HG02571 (cell line): ENCODE data around the gene ALDH1L1.

ENCODE experiments used
- ATAC-seq: cut with Tn5 transposase; IDR thresholded peaks from one replicate; pipeline ENCODE4 v1.9.1; 2021; ENCODE audit warnings: mild to moderate bottlenecking, moderate library complexity; ENCODE audit not compliant: unreplicated experiment

ALDH1L1 gene

DNA sequence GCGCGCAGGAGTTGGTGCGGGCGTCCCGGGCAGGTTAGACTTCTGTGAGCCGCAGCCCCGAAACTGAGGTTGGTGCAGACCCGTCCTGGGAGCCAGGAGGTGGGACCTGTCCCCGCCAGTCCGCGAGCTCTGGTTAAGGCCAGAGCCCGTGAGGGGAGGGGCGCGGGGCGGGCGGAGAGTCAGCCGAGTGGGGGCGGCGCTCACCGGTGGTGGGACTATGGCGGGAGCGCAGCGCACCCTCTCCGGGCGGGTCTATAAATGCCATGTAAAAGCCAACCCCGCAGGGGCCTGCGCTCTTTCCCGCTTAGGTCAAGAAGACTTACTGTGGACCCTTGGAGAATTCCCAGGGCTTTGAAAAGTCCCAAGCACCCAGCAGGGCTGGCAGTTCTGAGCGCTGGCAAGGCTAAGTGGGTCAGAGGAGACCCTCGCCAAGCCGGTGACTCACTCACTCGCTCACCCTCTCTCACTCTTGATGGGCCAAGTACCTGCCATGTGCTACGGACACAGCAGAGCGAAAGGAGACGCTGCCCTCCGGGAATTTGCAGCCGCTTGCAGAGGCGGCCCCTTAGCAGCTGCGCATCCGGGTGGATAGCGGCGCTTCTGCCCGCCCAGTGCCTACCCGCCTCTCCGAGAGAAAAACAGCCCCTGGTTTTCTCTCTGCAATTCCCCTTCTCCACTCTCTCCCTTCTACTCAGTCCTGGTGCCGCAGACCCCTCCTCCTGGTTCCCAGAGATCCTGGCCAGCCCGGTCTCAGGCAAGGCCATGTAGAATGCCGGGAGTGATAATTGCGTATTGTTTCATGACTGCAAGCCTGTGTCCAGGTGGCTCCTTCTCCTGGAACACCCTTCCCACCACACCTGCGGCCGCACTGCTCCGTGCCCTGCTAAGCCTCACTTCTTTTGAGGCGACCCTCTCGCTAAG lies at the start of gene ALDH1L1:
TSS of gene ALDH1L1 (minus strand) at position 110 of the 921 bp plus-strand sequence. CDS start 19,607 bp downstream, outside the sequence.
- no peak for ATAC-seq

DNA sequence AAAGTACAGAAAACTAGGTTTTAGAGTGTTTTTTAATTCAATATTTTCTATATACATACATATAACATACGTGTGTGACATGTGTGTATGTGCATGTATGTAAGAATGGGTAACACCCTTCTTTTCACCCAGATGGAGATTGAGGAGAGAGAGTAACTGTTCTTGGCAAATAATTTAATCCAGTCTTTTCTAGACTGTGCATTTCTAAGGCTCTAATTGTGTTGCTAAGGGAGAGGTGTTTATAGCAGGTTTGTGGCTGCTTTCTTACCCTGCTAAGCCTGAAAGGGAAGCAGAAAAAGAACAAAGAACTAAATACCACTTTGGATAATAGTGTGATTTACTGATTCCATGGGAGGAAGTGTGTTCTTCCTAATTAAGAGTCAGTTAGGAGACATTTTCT lies 46.0 kb upstream of the ALDH1L1 start:
- ATAC-seq: no peak

DNA sequence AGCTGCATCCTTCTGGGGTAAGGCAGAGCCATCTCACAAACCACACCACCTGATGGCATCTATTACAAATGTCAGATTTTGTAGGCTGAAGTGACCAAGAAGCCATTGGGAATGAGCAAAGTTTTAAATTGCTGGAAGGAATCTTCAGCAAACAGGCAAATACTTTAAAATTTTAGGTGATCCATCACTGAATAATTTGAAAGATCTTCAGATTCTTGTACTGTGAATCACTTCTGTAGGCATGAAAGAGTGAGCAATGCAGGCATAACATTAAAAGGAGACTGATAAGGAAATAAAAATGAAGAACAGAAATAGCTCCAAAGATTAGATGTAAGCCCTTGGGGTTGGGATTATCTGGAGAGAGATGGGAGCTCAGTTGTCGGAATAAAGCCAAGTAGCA lies 36.0 kb upstream of the ALDH1L1 start:
- no peak for ATAC-seq

DNA sequence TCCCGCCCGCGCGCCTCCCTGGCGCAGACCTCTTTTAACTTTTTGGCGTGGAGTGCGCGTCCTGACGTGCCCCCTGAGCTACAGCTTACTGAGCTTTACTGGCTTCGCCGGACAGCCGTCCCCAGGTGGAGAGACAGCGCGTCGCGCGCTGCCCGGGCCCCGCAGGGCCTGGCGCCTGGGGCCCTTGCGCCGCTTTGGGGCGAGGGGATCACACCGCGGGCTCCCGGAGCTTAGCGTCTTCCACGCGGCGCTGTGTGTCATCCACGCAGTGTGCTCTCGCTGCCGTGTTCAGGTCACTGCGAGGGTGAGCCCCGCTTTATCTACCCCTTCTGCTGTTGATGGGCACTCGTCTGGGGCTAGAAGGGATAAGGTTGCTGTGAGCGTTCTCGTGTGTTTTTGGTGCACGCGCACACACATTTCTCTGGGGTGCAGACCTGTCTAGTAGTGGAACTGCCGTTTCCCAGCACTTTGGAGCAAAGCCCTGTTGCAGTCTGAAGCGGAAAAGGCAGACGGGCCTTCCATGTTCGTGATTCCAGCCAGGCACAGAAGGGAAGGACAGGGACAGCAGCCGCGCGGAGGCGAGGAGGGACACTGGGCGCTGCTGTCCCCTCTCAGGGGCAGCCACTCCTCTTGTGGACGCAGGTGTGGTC lies 33.1 kb upstream of the ALDH1L1 start:
- no peak for ATAC-seq

DNA sequence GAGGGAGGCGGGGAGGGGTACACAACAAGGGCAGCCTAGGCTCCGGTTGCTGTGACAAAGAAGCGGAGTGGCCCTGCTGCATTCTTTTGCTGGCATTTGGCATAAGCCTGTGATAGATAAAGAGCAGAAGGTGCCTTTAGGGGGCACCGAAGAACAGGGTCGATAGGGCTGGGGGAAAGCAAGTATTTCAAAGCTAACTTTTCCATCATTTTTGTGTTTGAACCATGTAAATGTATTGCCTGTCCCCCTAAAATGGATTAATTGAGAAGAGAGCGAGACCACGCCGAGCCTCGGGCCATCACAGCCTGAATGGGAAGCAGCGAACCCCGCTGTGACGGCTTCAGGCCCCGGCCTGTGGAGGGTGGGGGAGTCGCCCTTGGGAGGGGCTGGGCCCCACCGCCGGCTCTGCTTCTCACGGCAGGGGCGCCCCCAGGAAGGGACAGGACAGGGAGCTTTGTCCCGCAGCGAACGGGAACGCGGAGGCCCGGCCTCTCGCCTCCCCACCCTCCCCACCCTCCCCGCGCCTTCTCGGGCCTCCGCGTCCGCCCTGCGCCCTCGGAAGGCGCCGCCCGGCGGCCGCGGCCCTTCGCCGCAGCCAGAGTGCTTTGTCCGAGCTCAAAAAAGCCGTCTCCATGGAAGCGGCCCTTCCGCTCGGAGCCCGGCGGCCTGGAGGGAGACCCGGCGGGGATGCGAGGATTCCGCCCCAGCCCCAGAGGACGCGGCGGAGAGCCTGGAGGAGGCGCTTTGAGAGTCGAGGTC lies 32.4 kb upstream of the ALDH1L1 start:
- no peak for ATAC-seq

DNA sequence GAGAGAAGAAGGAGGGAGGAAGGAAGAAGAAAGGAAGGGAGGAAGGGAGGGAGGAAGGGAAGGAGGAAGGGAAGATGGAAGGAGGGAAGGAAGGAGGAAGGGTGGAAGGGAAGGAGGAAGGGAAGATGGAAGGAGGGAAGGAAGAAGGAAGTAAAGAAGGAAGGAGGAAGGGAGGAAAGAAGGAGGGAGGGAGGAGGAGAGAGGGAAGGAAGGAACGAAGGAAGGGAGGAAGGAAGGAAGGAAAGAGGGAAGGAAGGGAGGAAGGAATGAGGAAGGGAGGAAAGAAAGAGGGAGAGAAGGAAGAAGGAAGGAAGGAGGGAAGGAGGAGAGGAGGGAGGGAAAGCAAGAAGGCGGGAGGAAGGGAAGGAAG lies 31.8 kb upstream of the ALDH1L1 start:
- no peak for ATAC-seq

DNA sequence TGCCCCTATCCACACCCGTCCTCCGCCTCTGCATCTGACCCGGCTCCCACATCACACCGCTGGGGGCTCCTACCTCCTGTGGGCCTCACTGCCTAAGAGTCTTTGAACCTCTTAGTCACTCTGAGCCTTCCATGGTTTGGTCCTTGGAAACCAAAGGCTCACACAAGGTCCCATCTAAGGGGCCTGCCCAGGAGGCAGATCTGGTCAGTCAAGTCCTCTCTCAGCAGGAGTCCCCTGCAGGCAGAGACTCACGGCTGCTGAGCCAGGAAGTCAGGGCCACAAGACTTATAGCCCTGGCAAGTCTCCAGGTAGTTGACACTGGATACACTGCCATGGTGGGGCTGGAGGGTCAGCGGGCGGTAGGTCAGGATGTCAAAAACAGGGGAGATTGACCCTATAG lies 31.2 kb upstream of the ALDH1L1 start:
- no peak for ATAC-seq

DNA sequence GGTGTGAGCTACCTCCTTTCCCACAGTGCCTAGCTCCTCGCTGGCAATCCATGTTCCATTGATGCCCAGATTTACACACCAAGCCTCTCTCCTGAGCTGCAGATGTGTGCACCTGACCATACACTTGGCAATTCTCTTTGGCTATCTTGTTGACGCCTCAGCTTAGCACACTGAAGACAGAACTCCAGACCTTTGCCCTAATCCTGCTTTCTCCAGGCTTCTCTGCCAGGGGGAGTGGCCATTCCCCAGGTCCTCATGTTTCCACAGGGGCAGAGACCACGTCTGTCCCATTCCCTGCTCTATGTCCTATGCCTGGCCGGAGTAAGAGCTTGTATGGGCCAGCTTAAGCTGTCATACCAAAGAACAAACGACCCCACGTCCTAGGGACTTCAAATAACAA lies 30.2 kb upstream of the ALDH1L1 start:
- ATAC-seq: no peak

DNA sequence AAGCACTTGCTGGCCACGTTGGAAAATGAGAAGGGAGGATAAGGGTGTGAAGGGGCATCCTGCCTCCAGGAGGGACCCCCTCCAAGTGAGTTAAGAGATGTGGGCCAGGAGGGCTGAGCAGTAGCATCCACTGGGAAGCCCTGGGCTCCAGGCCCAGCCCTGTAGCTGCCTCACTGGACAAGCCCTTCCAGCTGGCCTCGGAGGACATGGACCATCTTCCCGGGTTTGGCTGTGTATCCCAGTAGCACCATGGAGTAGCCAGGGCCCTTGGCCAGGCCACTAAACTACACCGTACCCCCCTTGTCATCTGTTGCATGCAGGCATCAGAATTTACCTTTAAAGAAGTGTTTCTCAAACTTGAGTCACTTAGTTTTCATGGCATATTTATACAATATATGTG lies 29.4 kb upstream of the ALDH1L1 start:
- ATAC-seq: no peak

DNA sequence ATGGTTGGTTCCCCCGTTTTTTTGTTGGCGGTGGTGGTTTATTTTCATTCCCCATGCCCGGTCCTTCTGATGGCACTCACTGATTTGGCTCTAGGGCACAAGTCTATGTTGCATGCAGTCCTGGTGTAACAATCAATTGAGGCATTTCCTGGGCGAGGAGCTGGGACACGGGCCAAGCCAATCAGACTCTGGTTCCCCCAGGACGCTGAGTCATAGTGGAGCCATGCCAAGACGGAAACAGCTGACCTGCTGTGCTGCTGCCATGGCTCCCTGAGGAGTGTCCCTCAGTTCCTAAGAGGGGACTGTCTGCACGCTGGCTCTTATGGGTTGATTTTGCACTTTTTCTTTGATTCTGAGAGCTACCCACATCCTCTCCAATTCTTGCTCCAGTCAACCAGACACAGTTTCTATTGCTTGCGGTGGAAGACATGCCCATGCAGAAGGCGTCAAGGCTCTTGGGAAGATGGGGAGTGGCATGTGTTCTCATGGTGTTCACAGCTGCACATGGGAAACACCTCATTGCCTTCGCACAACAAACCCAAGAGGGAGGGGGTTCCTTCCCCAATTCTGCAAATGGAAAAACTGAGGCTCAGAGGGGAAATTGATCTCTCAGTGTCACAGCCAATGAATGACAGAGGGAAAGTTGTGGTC lies 28.3 kb upstream of the ALDH1L1 start:
- ATAC-seq: no peak

DNA sequence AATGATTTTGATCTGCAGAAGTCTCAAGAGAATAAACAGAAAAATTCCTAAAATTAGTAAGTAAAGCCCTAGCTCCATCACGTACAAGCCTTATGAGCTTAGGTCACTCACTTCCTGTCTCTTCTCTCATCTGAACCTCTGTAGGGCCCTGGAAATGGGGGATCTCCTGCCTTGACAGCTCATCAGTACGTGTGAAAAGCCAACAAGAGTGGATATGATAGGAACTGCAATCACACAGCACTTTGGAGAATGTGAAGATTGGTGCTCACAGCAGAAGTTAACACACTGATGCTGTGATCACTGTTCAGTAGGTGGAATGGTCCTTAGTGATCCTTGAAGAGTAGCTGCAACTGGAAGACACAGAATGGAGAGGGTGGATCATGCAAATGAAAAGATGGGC lies 27.8 kb upstream of the ALDH1L1 start:
- ATAC-seq: no peak

DNA sequence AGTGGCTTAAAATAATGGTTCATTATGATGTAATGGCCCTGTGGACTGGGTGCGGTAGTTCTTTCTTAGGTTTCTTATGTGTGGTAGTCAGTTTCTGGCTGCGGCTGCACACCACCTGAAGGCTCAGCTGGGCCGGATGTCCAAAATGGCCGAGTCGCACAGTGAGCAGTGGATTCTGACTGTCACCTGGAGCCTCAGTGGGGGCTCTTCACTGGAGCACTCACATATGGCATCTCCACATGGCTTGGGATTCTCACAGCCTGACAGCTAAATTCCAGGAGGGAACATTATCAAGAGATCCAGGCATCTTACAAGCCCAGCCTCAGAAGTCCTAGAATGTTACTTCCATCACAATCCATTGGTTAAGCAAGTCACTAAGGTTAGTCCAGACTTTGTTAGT lies 26.8 kb upstream of the ALDH1L1 start:
- ATAC-seq: no peak

DNA sequence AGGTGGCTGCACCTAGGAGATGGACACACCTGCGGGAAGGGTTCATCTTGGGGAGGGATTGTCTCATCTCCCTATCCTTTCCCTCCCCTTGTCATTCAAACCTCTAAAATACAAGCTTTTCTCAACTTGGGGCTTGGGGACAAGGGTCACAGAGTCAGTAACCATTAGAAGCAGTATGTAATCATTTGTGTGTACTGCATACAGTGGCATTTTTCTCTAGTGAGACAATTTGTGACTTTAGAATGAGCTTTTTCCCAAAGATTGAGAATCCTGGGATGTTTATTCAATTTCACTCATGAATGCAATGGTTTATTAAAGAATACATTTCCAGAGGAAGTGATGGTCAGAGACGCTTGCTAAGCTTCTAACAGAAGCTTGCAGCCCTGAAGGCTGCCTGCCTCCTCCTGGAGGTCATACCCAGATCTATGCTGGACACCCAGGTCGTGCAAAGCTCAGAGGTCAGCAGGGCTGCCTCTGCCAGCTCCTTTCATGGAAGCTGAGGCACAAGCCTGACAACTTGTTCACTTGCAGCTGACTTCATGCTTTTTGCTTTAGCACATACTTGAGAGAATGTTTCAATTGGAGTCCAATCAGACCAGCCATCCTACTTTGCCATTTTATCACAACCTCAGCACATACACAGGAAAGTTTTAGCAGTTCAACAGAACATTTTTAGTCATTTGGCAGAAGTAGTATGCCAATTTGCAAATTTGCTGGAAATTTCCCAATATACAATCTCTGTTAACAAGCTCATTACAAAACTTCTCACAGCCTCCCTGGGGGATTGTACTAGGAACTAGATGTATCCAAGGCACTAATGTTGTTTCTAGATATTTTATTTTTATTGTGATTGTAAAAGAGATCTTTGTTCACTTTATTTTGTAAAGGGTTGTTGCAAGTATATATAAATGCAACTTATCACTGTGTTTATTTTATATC lies 25.6 kb upstream of the ALDH1L1 start:
- ATAC-seq: no peak

DNA sequence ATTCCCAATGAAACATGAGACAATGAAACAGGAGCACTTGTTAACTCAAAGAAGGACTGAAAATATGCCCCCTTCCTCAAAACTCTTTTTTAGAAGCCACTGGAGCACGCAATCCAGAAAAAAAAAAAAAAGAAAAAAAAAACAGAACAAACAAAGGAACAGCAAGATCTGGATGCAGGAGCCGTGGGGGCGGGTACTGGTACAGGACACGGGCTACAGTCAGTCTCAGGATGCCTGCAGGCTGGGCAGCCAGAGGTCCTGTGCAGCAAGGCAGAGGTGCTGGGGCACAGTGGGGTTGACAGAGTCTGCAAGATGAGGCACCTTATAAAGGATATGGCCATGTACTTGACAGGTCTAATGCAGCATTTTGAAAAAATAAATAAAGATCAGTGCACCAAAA lies 22.3 kb upstream of the ALDH1L1 start:
- no peak for ATAC-seq

DNA sequence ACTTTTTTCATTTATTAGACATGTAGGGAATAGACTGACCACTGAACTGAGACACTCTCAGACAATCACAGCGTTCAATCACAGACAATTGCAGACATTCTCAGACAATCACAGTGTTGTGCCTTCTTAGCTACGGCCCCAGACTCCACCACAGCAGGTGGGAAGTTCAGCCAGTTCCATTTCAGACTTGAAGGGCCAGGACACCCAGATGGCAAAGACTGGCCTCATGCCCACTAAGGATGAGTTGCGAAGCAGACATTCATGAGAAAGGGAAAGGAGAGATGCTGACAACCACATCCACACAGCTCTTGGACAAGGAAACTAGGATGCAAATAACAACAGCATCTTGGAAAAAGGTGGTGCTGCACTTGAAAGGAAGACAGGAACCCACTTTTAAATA lies 21.9 kb upstream of the ALDH1L1 start:
- no peak for ATAC-seq

DNA sequence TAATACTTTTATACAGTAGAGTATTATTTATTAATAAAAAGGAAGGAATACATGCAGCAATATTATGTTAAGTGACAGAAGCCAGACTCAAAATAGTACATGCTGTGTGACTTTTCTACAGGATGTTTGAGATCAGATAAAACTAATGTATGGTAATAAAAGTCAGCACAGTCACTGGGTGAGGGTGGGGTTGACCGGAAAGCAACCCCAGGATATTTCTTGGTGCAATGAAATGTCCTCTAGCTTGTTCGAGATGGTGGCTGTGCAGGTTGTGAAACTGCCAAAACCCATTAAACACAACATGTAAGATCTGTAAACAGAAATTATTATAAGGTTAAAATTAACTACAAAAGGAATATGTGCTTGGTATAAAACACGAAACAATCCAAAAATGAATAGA lies 20.8 kb upstream of the ALDH1L1 start:
- ATAC-seq: no peak

DNA sequence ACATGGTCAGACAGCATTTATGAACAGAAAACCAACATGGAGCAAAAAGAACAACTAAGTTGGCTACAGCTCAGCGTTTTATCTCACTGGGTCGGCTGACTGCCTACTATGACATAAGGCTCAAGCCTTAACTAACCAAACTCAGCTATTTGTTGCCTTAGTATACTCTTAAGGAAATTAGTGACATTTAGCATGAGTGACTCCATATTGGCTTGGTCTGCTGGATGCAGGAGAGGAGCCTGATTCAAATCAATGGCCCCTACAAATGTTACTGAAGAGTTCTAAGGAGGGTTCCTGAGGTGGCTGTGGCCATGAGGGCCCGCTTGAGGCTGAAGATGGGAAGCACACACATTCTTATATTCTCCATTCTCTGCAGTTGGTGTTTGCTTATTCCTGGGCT lies 20.1 kb upstream of the ALDH1L1 start:
- ATAC-seq: no peak

DNA sequence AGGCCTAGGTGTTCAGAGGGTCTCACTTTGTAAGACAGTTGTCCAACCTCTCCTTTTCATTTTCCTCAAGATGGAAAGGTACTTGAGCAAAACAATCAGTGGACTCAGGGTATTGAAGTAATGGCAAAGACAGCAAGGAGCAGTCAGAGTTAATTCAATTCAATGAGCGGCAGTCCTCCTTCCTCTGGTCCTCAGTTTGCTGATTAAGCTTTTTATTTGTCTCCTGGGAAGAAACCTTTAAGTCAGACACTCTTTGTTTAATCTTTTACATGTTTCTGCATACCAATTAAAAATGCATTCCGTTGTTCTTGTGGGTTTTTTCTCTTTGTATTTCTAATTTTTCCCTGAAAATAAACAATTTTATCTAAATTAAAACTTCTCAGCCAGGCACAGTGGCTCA lies 18.9 kb upstream of the ALDH1L1 start:
- no peak for ATAC-seq

DNA sequence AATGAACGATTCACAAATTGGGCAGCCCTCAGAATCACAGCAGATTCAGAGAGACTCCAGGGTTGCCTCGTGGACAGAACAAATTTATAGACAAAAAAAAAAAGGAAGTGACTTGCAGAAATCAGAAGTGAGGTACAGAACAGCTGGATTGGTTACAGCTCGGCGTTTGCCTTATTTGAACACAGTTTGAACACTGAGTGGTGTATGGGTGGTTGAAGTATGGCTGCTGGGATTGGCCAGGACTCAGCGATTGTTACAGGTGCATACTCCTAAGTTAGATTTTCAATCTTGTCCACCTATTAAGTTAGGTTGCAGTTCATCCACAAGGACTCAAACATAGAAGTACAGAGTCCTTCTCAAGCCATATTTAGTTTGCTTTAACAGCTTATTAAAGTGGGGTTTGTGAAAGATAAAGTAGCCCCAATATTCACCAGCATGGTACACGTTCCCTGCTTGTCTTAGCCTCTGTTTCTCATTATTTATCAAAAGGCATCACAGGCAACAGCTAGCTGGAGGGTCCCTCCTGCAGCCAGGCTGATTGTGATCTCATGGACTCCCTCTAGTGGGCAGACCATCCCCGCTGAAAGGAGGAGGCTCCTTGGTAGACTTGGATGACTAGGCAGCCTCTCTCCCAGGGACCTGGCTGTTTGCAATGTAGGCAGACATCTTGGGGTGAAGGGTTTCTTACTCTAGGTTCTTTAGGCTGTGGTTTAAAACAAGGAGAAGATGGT lies 17.6 kb upstream of the ALDH1L1 start:
- ATAC-seq: no peak
